Pancreas (tissue), 10 donors: ENCODE data around the gene RTTN. TPM values are rescaled to one million over a fixed set of nuclear protein-coding genes. Genes with fewer than 3 reads are reported as not detected.

Experiments
- ATAC-seq, 4 donors: fragments of 200-7000 bp; cut with Tn5 transposase; one replicate each; pipeline versions ENCODE4 v1.8.0 to v1.9.1; 2020; ENCODE audit warnings: mild to moderate bottlenecking in 4 of 4, moderate library complexity in 4 of 4
- DNase-seq, 6 donors: peaks; one replicate each; pipeline ENCODE4 v3.0.0-alpha.2; 2020
- FAIRE-seq: peaks from 2 replicates; lab custom pipeline; 2012; peaks lifted over from hg19 to GRCh38; lab: Jason Lieb, UNC
- H3K27ac ChIP-seq, 4 donors: fragments of 200-600 bp; sonication (generic); 1 replicate in 3 of 4; 2 replicates in 1 of 4; pipeline versions ENCODE4 v1.5.0 to v1.8.0; 2020
- H3K27me3 ChIP-seq, 4 donors: fragments of 200-600 bp; one replicate each; pipeline ENCODE4 v1.8.0; 2021
- H3K36me3 ChIP-seq, 3 donors: fragments of 200-600 bp; sonication (generic) in 1 of 3; one replicate each; pipeline versions ENCODE4 v1.5.0 to v1.8.0; 2020 to 2021
- H3K4me1 ChIP-seq, 3 donors: fragments of 200-600 bp; one replicate each; pipeline ENCODE4 v1.8.0; 2021
- H3K4me3 ChIP-seq, 4 donors: fragments of 200-600 bp; sonication (generic) in 2 of 4; one replicate each; pipeline versions ENCODE4 v1.5.0 to v1.8.0; 2020 to 2021
- H3K9me3 ChIP-seq, 4 donors: fragments of 200-600 bp; one replicate each; pipeline ENCODE4 v1.8.0; 2021
- WGBS, 2 donors: extraction: QIAGEN DNeasy Blood & Tissue Kit; methylation state at CpG; one replicate each; pipeline ENCODE4 v1.1.7; 2013; 5-methylcytosine and 5-hydroxymethylcytosine counted together
- intact Hi-C, 3 donors: fragments of 100-400 bp; cut with DNase I; formaldehyde crosslinking; loops; one replicate each; pipeline versions ENCODE4 v1.11.1 to v1.14.2; 2022
- polyA plus RNA-seq, 2 donors: library from polyadenylated mRNA; stranded (reverse); fragments of 200-250 nt; gene quantifications; one replicate each; pipeline ENCODE4 v1.2.3, GENCODE V29; 2013
- total RNA-seq, 6 donors: library from RNA; stranded (reverse); fragmentation: NEBNext Ultra II Directional in 4 of 6; extraction: Animal tissue kit (Norgen Biotek cat#: 25700) in 4 of 6; gene quantifications; one replicate each; pipeline versions ENCODE4 v1.2.1 to v1.2.4, GENCODE V29; 2021 to 2023
- TF ChIP-seq, protein P1 (sequence below), 4 donors: fragments of 200-600 bp; sonication (generic) in 3 of 4; IDR thresholded peaks; one replicate each; pipeline versions ENCODE4 v1.5.0 to v1.8.0; 2021; ENCODE audit warnings: antibody characterized with exemption in 4 of 4
- donor health status: healthy with polysubstance abuse.
- donor health status: DM: no; HTN: no; CAD: no; lungs with moderate emphysema.
- donor health status: DM: no; HTN: no; CAD: no.
- donor health status: control.
- donor health status: control.
- donor health status: Bipolar disorder and iron deficiency.
- donor health status: DM: yes; HTN: yes; CAD: no.
- donor health status: DM: no; HTN: no; CAD: no.
- donor health status: DM: no; HTN: no; CAD: no.
- donor health status: DM: yes; HTN: yes; CAD: no.

The RTTN gene
- total and polyA plus RNA-seq, 8 donors = 2.5 to 7.2 (median 4.5) TPM

DNA sequence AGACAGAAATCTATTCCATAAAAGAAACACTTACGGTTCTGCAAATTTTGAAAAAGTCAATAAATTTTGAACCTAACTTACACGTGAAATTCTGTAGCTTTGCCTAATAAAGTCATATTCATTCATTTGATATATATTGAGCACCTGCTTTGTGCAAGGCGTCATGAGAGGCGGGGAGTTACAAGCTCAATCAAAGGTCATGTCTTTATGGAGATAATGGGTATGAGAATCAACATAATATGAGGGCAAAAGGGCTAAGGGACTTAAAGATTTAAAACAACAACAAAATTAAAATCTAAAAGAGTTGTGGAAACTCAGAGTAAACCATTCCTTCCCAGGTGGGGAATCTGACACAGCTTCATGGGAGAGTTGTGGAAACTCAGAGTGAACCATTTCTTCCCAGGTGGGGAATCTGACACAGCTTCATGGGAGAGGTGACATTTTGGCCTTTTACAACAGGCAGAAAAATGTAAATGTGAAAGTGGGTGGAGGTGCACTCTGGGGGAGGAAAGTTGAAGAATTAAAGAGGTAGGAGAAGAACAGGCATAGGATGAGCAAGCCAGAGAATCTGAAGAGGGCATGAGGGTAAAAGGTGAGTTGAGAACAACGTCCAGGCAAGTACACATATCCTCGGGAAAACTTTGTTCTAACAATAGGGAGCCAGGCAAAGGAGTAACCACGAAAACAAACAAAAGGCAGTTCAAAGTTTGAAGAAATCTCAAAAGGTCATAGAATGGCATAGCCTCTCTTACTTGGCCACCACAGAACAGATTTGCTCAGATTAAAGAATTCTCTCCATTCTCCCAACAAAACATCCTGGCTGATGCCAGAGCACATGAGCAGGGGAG is 208.3 kb downstream of the RTTN start:
- intact Hi-C loops = no loop called here
- ATAC-seq = no peak
- TF ChIP-seq, protein P1, sequence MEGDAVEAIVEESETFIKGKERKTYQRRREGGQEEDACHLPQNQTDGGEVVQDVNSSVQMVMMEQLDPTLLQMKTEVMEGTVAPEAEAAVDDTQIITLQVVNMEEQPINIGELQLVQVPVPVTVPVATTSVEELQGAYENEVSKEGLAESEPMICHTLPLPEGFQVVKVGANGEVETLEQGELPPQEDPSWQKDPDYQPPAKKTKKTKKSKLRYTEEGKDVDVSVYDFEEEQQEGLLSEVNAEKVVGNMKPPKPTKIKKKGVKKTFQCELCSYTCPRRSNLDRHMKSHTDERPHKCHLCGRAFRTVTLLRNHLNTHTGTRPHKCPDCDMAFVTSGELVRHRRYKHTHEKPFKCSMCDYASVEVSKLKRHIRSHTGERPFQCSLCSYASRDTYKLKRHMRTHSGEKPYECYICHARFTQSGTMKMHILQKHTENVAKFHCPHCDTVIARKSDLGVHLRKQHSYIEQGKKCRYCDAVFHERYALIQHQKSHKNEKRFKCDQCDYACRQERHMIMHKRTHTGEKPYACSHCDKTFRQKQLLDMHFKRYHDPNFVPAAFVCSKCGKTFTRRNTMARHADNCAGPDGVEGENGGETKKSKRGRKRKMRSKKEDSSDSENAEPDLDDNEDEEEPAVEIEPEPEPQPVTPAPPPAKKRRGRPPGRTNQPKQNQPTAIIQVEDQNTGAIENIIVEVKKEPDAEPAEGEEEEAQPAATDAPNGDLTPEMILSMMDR (IDR thresholded peaks at IDR 0.05) = no peak
- no peaks in the 10 kb centered on the region for H3K36me3 ChIP-seq
- H3K27me3 ChIP-seq = no peaks in the 10 kb centered on the region
- 61% methylated on average over 7 of the region's 7 CpGs for WGBS, 2 donors
- no peak for FAIRE-seq
- no peak overlapping the region for H3K27ac ChIP-seq
- no peak overlapping the region for H3K4me3 ChIP-seq
- no peak for DNase-seq
- no peaks in the 10 kb centered on the region for H3K9me3 ChIP-seq
- H3K4me1 ChIP-seq = peaks cover 0 to 4% (median 0%) of the 10 kb centered on the region in 3 donors

- FAIRE-seq (no peak), DNase-seq (no peak), ATAC-seq (no peak)
- intact Hi-C loops = no loop called here
- Histone ChIP-seq H3K4me1 (peaks cover 0 to 4% (median 0%) of the 10 kb centered on the region in 3 donors), H3K9me3 (peaks cover 0 to 1% (median 0%) of the 10 kb centered on the region in 4 donors), H3K27me3 (no peaks in the 10 kb centered on the region), H3K27ac (no peak overlapping the region), H3K4me3 (no peak overlapping the region), H3K36me3 (no peaks in the 10 kb centered on the region)
- TF ChIP-seq, protein P1 (IDR thresholded peaks at IDR 0.05) = no peak
- WGBS, 2 donors = 82 to 94% methylated on average over 2 of the region's 2 CpGs
These were observed 209.1 kb downstream of the RTTN start for GRCh38 chr18:69996417-69996816.

DNA sequence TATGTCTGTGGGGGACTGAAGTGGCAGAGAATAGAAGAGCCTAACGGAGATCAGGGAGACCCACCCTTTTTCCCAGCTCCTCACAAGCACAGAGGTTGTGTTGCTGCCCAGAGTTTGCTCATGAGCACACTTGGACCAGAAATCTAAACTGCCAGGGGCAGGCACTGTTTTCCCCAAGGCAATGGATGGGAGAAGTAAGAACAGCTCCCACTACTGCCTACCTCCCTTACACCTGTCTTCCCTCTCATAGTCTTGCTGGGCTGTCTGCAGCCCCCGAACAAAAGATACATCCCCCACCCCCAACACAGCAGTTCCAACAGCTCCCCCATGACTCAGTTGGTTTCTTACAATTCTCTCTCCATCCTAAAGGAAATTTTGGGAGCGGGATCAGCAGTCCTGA is 209.7 kb downstream of the RTTN start:
- FAIRE-seq (no peak), ATAC-seq (no peak)
- peaks cover 0 to 4% (median 0%) of the 10 kb centered on the region in 3 donors for H3K4me1 ChIP-seq

DNA sequence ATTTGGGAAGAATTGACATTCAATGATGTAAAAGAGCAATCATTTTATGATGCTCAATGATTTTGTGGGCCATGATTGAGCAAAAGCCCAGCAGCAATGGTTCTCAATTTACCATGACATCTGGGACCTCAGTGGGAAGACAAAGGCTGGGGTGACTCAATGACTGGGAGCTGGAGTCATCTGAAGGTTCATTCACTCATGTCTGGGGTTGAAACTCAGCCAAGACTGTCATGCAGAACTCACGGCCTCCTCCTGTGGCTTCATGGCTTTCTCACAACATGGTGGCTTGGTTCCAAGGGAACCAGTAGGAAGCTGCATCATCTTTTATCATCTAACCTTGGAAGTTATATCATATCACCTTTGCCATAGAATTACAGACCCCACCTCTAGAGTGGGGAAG is 212.7 kb downstream of the RTTN start:
- DNase-seq (no peak), ATAC-seq (no peak), FAIRE-seq (no peak)
- H3K4me3 ChIP-seq = no peak overlapping the region
- H3K27ac ChIP-seq = no peak overlapping the region
- intact Hi-C loops = no loop called here
- 85 to 92% methylated on average over 1 of the region's 1 CpG for WGBS, 2 donors
- no peaks in the 10 kb centered on the region for H3K4me1 ChIP-seq
- H3K9me3 ChIP-seq = peaks cover 0 to 3% (median 0%) of the 10 kb centered on the region in 4 donors
- TF ChIP-seq, protein P1 (IDR thresholded peaks at IDR 0.05) = no peak
- H3K27me3 ChIP-seq = no peaks in the 10 kb centered on the region
- H3K36me3 ChIP-seq = no peaks in the 10 kb centered on the region

More for the DNA sequence above, 209.7 kb downstream of the RTTN start:
- 85 to 86% methylated on average over 3 of the region's 3 CpGs for WGBS, 2 donors
- no peak for DNase-seq
- H3K27ac ChIP-seq = no peak overlapping the region
- no peaks in the 10 kb centered on the region for H3K27me3 ChIP-seq
- intact Hi-C loops = no loop called here
- no peak overlapping the region for H3K4me3 ChIP-seq
- TF ChIP-seq, protein P1 (IDR thresholded peaks at IDR 0.05) = no peak
- H3K9me3 ChIP-seq = peaks cover 0 to 3% (median 0%) of the 10 kb centered on the region in 4 donors
- H3K36me3 ChIP-seq = no peaks in the 10 kb centered on the region

- no peaks in the 10 kb centered on the region for H3K4me1 ChIP-seq
- ATAC-seq = no peak
- TF ChIP-seq, protein P1 (IDR thresholded peaks at IDR 0.05) = no peak
- peaks cover 0 to 3% (median 0%) of the 10 kb centered on the region in 4 donors for H3K9me3 ChIP-seq
- H3K27me3 ChIP-seq = no peaks in the 10 kb centered on the region
- FAIRE-seq = no peak
- H3K36me3 ChIP-seq = no peaks in the 10 kb centered on the region
- H3K4me3 ChIP-seq = no peak overlapping the region
- WGBS, 2 donors = 100% methylated on average over 1 of the region's 1 CpG
- intact Hi-C loops = no loop called here
- no peak for DNase-seq
- no peak overlapping the region for H3K27ac ChIP-seq
These were observed 217.6 kb downstream of the RTTN start for GRCh38 chr18:69987870-69988269.
